Stimulated activated CD4-positive, alpha-beta T cell treated with anti-CD3 and anti-CD28 coated beads, Interleukin-12 subunit alpha, Interleukin-12 subunit beta, amount 100 ng/mL, for 4 hours (primary cell): ENCODE results near the gene DGKE.
A peak's percentile ranks its signal among the peaks of the same experiment; 100 is the strongest.

ENCODE experiments used
- DNase-seq: peaks from one replicate; pipeline ENCODE4 v3.0.0-alpha.2; 2020

DGKE gene

DNA sequence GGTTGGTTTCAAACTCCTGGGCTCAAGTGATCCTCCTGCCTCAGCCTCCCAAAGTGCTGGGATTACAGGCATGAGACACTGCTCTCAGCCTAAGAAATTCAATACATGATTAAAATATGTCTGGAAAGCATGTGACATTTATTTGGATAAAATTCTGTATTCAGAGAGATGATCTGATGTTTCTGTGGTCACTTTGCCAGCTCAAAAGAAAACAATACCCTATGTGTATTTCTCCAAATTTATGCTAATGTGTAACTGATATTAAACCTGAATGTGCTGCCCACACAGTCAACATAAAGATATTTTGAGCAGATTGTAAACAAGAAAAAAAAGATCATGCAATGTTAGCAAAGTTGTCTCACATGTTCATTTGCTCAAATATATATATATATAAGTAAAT is 16.9 kb upstream of the DGKE start:
- no peak for DNase-seq

DNA sequence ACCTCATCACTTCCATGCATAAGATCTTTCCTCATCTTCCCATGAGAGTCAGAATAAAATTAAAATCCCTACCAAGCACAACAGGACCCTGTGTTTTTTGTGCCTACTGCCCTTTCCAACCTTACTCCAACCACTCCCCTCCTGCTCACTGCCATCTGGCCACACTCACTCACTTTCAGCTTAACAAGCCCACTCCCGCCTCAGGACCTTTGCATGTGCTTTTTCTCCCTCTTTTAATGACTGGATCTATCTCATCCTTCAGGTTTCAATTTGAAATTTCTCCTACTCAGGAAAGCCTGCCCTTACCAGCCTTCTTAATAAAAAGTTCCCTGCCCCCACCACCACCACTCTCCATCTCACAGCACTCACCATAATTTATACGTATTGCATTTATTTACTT is 14.9 kb upstream of the DGKE start:
- DNase-seq = no peak

DNA sequence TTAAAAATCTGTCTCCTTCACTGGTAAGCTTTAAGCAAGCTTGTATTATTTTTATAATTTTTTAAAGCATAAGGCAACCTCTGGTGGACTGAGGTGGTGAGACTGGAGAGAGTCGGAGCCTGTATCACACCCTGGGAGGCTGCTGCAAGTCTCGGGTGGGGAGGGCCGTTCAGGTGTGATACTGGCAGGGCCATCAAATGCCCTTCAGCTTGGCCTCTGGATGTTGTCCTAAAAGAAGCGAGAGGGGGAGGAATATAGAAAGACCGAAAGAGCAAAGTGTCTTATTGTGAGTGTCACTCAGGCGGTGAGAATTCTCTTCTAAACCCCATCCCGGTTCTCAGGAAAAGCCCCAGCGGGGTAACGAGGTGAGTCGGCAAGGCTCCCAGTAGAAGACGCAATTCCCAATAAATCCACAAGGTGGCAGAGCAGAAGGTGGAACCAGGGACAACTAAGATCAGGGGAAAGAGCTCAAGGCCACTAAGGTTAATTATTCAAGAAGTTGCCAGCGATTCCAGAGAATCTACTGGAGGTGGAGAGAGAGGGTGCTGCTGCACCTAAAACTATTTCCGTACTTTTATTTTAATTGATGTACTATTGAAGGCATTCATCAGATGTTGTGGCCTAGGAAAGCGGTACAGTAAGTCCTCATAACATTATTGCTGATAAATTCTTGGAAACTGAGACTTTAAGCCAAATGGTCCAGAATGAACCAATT is 14.4 kb upstream of the DGKE start:
- peak; percentile 54 for DNase-seq

DNA sequence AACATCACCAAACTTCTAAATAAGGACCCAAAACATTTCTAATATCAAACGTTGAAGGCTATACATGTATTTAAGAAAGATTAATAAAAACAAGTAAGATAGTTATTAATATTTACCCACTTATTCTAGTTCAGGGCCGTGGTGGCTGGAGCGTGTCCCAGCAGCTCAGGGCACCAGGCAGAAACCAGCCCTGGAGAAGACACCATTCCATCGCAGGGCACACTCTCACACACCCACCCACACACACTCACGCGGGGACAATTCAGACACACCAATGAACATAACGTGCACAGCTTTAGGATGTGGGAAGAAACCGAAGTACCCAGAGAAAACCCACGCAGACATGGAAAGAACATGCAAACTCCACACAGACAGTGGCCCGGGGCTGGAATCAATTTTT is 13.7 kb upstream of the DGKE start:
- DNase-seq = no peak

DNA sequence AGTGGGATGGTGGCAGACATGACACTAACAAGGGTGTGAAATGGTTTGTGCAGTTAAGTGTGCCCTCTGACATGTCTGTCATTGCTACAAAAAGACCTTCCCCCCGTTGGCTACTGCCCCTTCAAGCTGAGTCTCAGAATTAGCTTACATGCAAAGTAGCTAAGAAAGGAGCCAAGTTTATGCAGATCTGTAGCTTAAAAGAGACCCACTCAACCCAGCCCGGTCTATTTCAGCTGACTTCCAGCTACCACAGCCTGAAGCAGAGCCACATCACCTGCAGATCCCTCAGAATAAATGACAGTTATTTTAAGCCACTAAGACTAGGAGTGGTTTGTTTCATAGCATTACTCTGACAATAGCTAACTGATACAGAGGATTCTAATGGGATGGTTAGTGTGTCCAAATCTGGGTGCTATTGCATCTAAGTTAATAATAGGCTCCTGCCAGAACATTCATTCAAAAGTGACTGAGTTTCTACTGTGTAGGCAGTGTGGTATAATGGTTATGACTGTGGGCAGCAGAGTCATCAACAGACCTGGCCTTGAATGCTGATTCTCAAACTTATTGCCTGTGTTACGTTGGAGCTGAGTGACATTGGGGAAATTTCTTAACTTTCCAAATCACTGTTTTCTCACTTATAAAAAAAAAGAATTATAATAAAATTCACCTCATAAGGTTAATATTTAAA is 12.0 kb upstream of the DGKE start:
- DNase-seq = no peak

DNA sequence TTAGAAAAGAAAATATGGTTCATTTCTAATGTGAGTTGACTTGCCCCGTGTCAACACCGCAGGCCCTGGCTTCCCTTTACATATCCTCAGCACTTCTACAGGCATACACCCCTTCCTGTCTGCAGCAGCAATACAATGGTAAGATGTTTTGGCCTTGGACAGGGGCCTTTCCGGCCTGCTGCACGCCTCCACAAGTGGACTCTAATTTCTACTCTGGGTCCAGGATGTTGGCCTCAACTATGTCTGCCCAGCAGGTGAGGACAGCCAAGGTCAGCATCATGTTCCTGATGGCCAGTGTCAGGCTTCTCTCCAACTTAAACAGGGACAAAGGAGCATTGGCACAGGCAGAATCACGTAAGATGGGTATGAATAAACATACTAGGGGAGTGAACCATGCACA is 11.2 kb upstream of the DGKE start:
- DNase-seq = no peak

DNA sequence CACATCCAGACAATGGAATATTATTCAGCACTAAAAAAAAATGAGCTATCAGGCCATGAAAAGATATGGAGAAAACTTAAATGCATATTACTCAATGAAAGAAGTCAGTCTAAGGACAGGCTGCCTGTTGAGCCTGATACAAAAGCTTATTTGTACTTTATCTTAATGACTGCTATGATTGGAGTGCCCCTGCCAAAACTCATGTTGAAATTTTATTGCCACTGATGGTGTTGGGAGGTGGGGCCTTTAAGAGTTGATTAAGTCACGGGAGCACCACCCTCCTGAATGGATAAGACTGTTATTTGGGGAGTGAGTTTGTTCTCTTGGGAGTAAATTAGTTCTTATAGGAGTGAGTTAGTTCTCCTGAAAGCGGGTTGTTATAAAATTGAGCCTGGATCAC is 10.1 kb upstream of the DGKE start:
- no peak for DNase-seq

DNA sequence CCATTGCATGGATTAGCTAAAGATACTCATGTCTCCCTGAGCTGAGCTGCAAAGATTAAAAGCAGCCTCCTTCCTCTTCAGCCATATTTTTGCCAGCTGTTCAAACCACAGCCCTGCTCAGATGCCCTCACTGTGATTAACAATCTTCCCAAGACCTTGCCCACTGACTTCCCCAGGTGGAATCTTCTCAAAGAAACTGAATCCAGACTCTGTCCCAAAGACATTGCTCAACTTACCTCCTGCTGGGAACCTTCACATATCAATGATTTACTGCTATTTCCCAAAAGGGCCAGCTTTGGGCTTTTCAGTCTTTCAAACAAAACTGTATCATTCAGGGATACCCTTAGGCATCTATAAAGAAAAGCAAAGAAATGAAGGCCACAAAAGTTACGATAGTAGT is 9.4 kb upstream of the DGKE start:
- no peak for DNase-seq

DNA sequence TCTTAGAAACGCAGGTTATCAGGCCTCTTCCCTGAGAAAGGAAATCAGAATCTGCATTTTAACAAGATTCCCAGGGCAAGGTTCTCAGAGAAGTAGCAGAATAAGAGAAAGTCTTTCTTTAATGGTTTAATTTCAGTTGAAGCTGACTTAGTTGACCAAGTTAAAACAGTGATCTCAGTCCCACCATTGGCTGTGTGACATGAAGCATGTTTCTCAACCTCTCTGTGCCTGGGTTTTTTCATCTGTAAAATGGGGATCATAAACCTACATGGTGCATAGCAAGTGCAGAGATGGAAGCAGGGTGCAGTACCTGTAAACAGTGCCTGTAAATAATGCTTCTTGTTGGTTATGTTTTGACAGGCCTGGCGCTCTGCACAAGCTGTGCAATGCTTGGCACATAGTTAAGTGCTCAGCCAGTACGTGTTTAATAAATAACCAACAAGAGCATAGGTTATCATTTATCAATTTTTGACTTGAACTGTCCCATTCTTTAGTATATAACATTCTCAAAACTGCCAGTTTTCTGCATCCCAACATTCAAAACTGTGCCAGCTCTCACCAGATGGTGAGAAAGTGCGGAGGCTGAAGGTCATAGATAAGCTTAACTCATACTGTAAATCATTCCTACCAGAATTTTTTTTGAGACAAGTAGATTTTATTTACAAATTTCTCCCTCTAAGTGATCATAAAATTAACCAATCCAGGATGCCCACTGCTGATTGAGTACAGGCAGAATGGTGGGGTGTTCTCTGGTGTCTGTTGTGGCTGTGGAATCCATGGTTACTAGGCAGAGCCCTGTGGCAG is 7.1 kb upstream of the DGKE start:
- no peak for DNase-seq

DNA sequence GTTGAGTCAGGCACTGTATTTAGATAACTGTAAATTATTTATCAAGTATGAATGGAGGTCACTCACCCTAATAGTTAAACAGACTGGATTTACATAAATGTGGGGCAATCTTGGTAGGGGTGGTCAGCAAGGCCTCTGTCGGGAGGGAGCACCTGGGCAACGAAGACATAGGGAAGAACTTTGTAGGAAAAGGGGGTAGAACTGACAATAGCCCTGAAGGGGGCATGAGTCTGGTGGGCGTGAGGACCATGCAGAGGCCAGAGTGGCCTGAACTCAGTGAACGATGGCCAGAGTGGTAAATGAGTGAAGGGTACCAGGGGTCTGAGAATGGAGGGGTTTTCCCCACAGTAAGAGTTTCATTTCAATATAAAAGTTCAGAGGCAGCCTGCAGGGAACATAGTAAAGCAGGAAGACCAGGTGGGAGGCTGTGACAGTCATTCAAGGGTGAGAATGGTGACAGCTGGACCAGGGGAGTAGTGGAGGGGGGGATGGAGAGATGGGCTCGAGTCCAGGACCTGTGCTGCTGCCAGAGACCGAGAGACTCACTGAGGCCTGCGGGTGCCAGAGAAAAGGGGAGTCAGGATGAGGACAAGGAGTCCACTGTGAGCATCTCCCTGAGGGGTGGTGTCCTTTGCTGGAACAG is 3.1 kb upstream of the DGKE start:
- no peak for DNase-seq

DNA sequence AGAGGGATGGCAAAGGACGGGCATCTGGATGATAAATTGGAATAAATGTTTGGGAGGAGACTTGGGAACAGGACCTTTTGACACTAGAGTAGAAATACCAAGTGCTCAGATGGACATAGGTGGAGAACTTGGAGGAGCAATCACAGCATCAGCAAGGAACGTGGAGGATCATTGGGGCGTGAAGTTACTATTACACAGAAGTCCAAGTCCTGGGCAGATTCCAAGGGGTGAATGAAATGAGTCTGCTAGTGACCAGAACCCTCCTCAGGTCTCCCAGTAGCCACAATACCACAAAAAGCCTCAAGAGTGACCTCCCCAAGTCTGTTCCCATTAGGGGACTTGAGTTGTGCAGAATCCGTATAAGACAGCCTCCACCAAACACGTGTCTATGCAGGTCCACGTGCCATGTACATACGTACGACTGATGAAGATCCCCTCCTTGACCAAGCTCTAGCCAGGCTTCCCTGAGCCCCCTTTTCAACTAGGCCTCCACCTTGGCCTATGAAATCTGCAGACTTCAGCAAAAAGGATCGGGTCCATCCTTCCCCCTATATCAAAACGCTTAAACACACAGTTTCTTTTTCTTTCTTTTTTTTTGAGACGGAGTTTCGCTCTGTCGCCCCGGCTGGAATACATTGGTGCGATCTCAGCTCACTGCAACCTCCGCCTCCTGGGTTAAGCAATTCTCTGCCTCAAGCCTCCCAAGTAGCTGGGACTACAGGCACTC is 2.4 kb upstream of the DGKE start:
- no peak for DNase-seq

DNA sequence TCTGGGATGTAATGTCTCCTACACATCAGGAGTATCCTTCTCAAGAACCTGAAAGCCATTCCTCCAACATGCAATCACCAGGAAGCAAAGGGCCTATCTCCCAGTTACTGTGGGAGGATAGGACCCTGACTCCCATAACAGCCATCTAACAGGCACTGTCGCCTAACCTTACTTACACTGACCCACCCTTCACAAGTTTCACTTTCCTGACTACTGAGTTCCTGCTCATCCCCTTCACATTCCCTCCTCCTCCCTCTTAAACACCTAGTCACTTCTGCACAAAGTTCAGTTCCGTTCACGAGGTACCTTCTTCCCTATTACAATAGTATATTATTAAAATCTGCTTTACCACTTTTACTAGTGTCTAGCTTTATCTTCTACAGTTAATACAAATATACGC is 1.5 kb upstream of the DGKE start:
- no peak for DNase-seq

DNA sequence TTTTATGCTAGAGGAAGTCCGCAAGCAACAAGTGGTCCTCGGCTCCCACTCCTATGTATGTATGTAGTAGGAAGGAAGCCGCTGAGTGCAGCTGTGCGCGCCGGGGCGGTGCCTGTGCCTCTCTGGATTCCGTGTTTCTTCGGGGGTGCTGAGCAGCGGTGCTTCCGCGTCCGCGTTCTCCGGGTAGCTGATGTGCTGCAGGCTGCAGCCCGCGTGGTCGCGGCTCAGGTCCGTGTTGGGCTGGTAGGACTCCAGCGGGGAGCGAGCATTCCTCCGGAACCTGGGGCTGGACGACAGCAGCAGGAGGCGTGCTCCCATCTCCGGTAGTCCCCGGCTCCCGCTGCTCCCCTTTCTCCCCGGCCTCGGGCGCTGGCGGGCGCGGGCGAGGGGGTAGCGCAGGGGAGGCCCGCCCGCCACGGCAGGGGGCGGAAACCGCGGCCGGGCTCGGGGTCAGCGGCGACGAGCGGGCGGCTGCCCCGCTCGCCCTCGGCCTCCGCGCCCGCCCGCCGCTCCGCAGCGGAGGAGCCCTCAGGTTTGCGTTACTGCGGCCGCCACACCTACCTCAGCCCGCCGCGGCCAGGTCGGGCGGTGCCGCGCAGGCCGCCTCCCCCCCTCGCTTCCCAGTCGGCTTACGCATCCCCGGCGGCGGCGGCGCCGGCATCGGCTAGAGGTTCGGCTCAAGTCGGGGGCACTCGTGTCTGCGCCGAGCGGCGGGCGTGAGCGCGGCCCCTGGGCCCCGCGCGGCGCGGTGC is 718 bp upstream of the DGKE start:
- DNase-seq = peak; percentile 57

DNA sequence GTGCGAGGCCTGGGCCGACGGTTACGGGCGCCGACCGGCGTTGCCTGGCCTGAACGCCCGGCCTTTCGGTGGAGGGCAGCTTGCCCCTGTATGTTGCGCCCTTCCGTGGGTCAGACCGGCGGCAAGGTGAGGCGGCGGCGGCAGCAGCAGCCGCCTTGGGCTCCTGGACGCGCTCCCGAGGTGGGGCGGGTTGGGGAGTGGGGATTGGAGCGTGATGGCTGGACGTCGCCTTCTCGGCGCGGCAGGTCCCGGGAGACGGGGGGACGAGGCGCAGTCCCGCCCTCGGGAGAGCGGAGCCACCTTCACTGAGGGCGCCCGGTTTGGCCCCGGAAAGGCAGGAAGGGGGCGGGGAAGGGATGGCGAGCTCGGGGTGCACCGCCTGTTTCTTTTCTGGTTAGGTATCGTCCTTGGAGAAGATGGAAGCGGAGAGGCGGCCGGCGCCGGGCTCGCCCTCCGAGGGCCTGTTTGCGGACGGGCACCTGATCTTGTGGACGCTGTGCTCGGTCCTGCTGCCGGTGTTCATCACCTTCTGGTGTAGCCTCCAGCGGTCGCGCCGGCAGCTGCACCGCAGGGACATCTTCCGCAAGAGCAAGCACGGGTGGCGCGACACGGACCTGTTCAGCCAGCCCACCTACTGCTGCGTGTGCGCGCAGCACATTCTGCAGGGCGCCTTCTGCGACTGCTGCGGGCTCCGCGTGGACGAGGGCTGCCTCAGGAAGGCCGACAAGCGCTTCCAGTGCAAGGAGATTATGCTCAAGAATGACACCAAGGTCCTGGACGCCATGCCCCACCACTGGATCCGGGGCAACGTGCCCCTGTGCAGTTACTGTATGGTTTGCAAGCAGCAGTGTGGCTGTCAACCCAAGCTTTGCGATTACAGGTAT is 671 bp downstream of the DGKE start:
- peak; percentile 60 for DNase-seq

DNA sequence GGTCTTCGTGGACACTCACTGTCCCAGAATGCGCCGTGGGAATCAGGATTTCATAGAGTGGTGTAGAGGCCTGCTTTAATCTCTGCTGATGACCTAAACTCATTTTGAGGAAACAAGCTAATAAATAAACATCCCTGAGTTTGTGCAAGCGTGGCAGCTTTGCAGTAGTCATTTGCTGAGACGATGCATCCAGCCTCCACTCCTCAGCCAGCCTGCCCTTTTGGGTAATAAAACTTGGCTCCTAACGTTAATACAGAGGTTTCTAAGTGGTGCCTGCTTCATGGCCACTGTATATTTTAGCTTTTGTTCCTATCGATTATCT is 1.3 kb downstream of the DGKE start:
- no peak for DNase-seq

DNA sequence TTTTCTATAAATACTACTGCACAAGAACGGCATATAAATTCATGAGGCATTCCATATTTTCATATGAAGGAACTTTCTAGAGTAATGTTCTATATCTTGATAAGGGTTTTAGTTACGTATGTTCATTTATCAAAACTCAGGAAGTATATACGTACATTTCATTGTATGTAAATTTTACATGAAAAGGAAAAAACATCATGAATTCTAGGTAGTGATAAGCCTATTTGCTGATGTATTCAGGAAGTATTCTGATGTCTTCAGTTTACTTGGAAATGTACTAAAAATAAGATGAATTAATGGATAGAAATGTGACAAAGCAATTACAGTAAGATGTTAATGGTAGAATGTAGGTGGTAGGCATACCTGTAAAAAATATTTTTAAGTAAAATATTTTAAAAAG is 4.7 kb downstream of the DGKE start:
- no peak for DNase-seq

DNA sequence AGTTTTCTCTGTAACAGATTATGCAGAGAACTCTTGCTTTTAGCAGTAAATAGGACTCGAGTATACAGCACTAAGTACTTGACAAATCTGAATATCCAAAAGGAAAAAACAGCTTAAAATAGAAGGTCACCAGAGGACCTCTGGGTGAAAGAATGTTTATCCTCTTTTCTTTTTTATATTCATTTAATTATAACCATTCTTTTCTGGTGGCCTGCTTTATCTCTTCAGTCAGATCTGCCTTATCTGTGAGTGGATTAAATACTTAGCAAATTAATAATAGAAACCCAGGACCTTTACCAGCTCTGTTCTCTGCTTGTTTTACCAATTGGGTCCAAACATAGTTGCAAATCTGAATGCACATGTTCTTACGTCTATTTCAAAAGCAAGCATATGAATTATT is 8.6 kb downstream of the DGKE start:
- DNase-seq = no peak

DNA sequence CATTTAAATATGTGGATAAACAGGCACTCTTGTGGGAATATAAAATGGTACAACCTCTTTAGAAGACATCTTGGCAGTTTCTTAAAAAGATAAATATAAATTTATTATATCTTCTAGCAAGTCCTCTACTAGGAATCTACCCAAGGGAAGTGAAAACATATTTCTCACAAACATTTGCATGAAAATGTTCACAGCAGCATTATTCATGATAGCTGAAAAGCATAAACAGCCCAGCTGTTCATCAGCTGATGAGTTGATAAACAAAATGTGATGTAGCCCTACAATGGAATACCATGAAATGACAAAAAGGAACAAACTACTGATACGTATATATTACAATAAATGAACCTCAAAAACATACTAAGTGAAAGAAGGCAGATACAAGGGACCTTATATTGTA is 12.0 kb downstream of the DGKE start:
- no peak for DNase-seq

DNA sequence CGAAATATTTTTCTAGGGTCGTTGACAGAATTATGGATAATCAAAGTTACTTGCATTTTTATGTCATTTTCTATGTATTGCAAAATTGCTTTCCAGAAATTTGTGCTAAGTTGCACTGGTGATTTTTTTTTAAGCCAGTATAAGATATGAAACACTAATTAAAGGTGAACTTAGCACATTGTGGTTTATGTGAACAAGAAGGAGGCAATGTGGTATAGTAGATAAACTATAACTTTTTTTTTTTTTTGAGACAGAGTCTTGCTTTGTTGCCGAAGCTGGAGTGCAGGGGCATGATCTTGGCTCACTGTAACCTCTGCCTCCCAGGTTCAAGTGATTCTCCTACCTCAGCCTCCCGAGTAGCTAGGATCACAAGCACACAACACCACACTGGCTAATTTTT is 13.2 kb downstream of the DGKE start:
- DNase-seq = no peak

DNA sequence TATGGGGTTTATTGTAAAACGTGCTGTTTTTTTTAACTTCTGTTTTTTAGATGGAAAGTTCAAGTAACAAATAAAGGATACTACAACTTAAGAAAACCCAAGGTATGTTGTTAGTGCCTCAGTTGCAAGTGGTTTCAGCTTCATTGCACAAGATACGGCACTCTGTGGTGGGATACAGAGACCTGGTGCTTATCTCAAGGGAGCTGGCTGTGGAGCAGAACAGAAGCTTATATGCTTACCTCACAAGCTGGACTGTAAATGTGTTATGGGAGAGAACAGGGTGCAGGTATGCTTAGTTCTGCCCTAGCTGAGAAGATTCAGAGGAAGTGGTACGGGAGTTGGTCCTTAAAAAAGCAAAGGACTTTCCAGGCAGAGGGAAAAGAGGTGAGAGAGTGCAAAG is 15.2 kb downstream of the DGKE start:
- no peak for DNase-seq

DNA sequence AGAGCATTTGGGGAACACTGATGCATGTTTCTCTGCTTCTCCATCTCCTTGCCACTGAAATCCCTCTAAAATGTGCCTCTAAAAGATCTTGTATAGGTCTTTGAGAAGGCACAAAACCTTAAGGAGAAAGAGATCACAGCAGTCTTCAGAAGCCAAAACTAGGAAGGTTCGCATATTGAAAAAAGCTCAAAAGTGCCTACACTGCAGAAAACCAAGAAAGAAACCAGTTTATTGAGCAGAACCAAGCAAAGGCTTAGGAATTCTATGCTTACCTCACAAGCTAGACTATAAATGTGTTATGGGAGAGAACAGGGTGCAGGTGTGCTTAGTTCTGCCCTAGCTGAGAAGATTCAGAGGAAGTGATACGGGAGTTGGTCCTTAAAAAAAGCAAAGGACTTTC is 16.6 kb downstream of the DGKE start:
- DNase-seq = no peak
